CD4-positive, CD25-positive, alpha-beta regulatory T cell (primary cell): ENCODE data around the gene CRCP. TPM values are rescaled to one million over a fixed set of nuclear protein-coding genes. Genes with fewer than 3 reads are reported as not detected.

ENCODE experiments used
- ATAC-seq, 2 donors: fragments of 150-1000 bp; cut with Tn5 transposase; one replicate each; pipeline ENCODE4 v1.10.0; 2021; ENCODE audit warnings: low read depth in 2 of 2, moderate number of reproducible peaks in 2 of 2, moderate library complexity in 1 of 2
- DNase-seq, 3 donors: peaks; one replicate each; pipeline versions ENCODE4 v3.0.0 to v3.0.0-alpha.2; 2012 to 2022; ENCODE audit warnings: mixed read lengths in 1 of 3
- H3K27ac ChIP-seq: one replicate; pipeline ENCODE4 v1.7.0; 2013; ENCODE audit warnings: mild to moderate bottlenecking, low read length; ENCODE audit not compliant: insufficient read depth, poor library complexity, severe bottlenecking
- H3K27me3 ChIP-seq: one replicate; pipeline ENCODE4 v1.7.0; 2013; ENCODE audit warnings: low read length; ENCODE audit not compliant: control insufficient read depth, insufficient read depth
- H3K36me3 ChIP-seq: one replicate; pipeline ENCODE4 v1.7.0; 2013; ENCODE audit warnings: mild to moderate bottlenecking, low read length, moderate library complexity; ENCODE audit not compliant: control insufficient read depth, insufficient read depth
- H3K4me1 ChIP-seq: 2 replicates; pipeline ENCODE4 v1.7.0; 2013; ENCODE audit warnings: mild to moderate bottlenecking, low read length; ENCODE audit not compliant: insufficient read depth, control insufficient read depth, poor library complexity, severe bottlenecking
- H3K4me3 ChIP-seq: one replicate; pipeline ENCODE4 v1.7.0; 2013; ENCODE audit warnings: low read depth, mild to moderate bottlenecking, low read length, moderate library complexity
- H3K9me3 ChIP-seq, 2 experiments: 1 replicate in 1 of 2; 2 replicates in 1 of 2; pipeline ENCODE4 v1.7.0; 2013; ENCODE audit warnings: low read length in 2 of 2, mild to moderate bottlenecking in 1 of 2, moderate library complexity in 1 of 2; ENCODE audit not compliant: control insufficient read depth in 2 of 2
- H3K27ac Mint-ChIP-seq, 3 donors: one replicate each; pipeline ENCODE4 v1.8.0; 2020 to 2022; ENCODE audit warnings: mild to moderate bottlenecking in 3 of 3, mixed read lengths in 3 of 3, moderate library complexity in 2 of 3
- H3K27me3 Mint-ChIP-seq: one replicate; pipeline ENCODE4 v1.8.0; 2022; ENCODE audit warnings: mild to moderate bottlenecking, mixed read lengths
- H3K36me3 Mint-ChIP-seq: one replicate; pipeline ENCODE4 v1.8.0; 2020; ENCODE audit warnings: mixed read lengths
- H3K4me1 Mint-ChIP-seq, 4 donors: one replicate each; pipeline ENCODE4 v1.8.0; 2020 to 2022; ENCODE audit warnings: mixed read lengths in 4 of 4, mild to moderate bottlenecking in 1 of 4
- H3K4me3 Mint-ChIP-seq, 4 donors: one replicate each; pipeline ENCODE4 v1.8.0; 2020 to 2022; ENCODE audit warnings: mild to moderate bottlenecking in 4 of 4, mixed read lengths in 4 of 4, moderate library complexity in 3 of 4
- H3K9me3 Mint-ChIP-seq, 7 donors: one replicate each; pipeline ENCODE4 v1.8.0; 2020 to 2022; ENCODE audit warnings: mixed read lengths in 7 of 7, mild to moderate bottlenecking in 3 of 7, moderate library complexity in 2 of 7
- polyA plus RNA-seq, 4 donors: library from polyadenylated mRNA; unstranded; fragments of 300-500 nt; fragmentation: Illumina TruSeq; gene quantifications; one replicate each; pipeline ENCODE4 v1.2.3, GENCODE V29; 2021
- total RNA-seq: library from RNA; stranded (reverse); gene quantifications from one replicate; pipeline ENCODE4 v1.2.3, GENCODE V29; 2022

CRCP gene
- total and polyA plus RNA-seq, 5 donors from 2014 or later = 19.8 to 33.4 (median 29.0) TPM

- Mint-ChIP-seq H3K27ac (no peak overlapping the region), H3K4me1 (peaks cover 0 to 27% (median 15%) of the 10 kb centered on the region in 4 donors), H3K4me3 (peak overlapping the region; percentile 16 to 85 (median 65)), H3K9me3 (no peaks in the 10 kb centered on the region), H3K36me3 (no peaks in the 10 kb centered on the region), H3K27me3 (no peaks in the 10 kb centered on the region)
- Histone ChIP-seq H3K27ac (no peak overlapping the region), H3K4me3 (no peak overlapping the region), H3K4me1 (peaks cover 10% of the 10 kb centered on the region), H3K36me3 (no peaks in the 10 kb centered on the region), H3K27me3 (no peaks in the 10 kb centered on the region), H3K9me3 (no peaks in the 10 kb centered on the region)
- no peak for DNase-seq
- ATAC-seq = no peak
Measured at GRCh38 chr7:66078067-66078466, 36.6 kb upstream of the CRCP start.

GRCh38 chr7:66082083-66082482, 32.6 kb upstream of the CRCP start:
- Mint-ChIP-seq H3K9me3 (no peaks in the 10 kb centered on the region), H3K27me3 (no peaks in the 10 kb centered on the region), H3K36me3 (peaks cover 4% of the 10 kb centered on the region), H3K4me1 (peaks cover 0 to 9% (median 3%) of the 10 kb centered on the region in 4 donors), H3K27ac (peak overlapping the region in 1 of 3 donors; percentile 61), H3K4me3 (no peak overlapping the region)
- no peaks in the 10 kb centered on the region for H3K9me3 ChIP-seq
- no peak overlapping the region for H3K4me3 ChIP-seq
- H3K27ac ChIP-seq = no peak overlapping the region
- no peaks in the 10 kb centered on the region for H3K36me3 ChIP-seq
- DNase-seq (no peak), ATAC-seq (no peak)
- H3K4me1 ChIP-seq = no peaks in the 10 kb centered on the region
- no peaks in the 10 kb centered on the region for H3K27me3 ChIP-seq

- Histone ChIP-seq H3K9me3 (no peaks in the 10 kb centered on the region), H3K27ac (no peak overlapping the region), H3K4me3 (no peak overlapping the region), H3K4me1 (no peaks in the 10 kb centered on the region), H3K36me3 (no peaks in the 10 kb centered on the region), H3K27me3 (no peaks in the 10 kb centered on the region)
- Mint-ChIP-seq H3K36me3 (peaks cover 4% of the 10 kb centered on the region), H3K4me3 (no peak overlapping the region), H3K4me1 (peaks cover 0 to 3% (median 0%) of the 10 kb centered on the region in 4 donors), H3K9me3 (no peaks in the 10 kb centered on the region), H3K27me3 (no peaks in the 10 kb centered on the region), H3K27ac (no peak overlapping the region)
- DNase-seq (no peak), ATAC-seq (no peak)
Measured at GRCh38 chr7:66082886-66083415, 31.7 kb upstream of the CRCP start.

- H3K9me3 ChIP-seq = no peaks in the 10 kb centered on the region
- DNase-seq = no peak
- H3K4me1 ChIP-seq = no peaks in the 10 kb centered on the region
- Mint-ChIP-seq H3K36me3 (peaks cover 4% of the 10 kb centered on the region), H3K4me1 (peaks cover 0 to 3% (median 0%) of the 10 kb centered on the region in 4 donors), H3K4me3 (no peak overlapping the region), H3K9me3 (no peaks in the 10 kb centered on the region), H3K27ac (no peak overlapping the region), H3K27me3 (no peaks in the 10 kb centered on the region)
- no peaks in the 10 kb centered on the region for H3K27me3 ChIP-seq
- no peaks in the 10 kb centered on the region for H3K36me3 ChIP-seq
- ATAC-seq = no peak
- no peak overlapping the region for H3K4me3 ChIP-seq
- no peak overlapping the region for H3K27ac ChIP-seq
Measured at GRCh38 chr7:66083677-66084076, 31.0 kb upstream of the CRCP start.

GRCh38 chr7:66088861-66089838, 25.5 kb upstream of the CRCP start:
- Histone ChIP-seq H3K4me3 (no peak overlapping the region), H3K9me3 (no peaks in the 10 kb centered on the region), H3K4me1 (no peaks in the 10 kb centered on the region), H3K27ac (no peak overlapping the region), H3K36me3 (no peaks in the 10 kb centered on the region), H3K27me3 (no peaks in the 10 kb centered on the region)
- H3K9me3 Mint-ChIP-seq = no peaks in the 10 kb centered on the region
- no peak overlapping the region for H3K4me3 Mint-ChIP-seq
- no peaks in the 10 kb centered on the region for H3K27me3 Mint-ChIP-seq
- DNase-seq (no peak), ATAC-seq (no peak)
- H3K27ac Mint-ChIP-seq = no peak overlapping the region
- no peaks in the 10 kb centered on the region for H3K4me1 Mint-ChIP-seq
- H3K36me3 Mint-ChIP-seq = no peaks in the 10 kb centered on the region

GRCh38 chr7:66092654-66093053, 22.0 kb upstream of the CRCP start:
- Histone ChIP-seq H3K9me3 (no peaks in the 10 kb centered on the region), H3K27ac (no peak overlapping the region), H3K4me1 (no peaks in the 10 kb centered on the region), H3K27me3 (no peaks in the 10 kb centered on the region), H3K36me3 (no peaks in the 10 kb centered on the region), H3K4me3 (no peak overlapping the region)
- no peak overlapping the region for H3K4me3 Mint-ChIP-seq
- DNase-seq (no peak), ATAC-seq (no peak)
- H3K27ac Mint-ChIP-seq = no peak overlapping the region
- H3K4me1 Mint-ChIP-seq = no peaks in the 10 kb centered on the region
- no peaks in the 10 kb centered on the region for H3K36me3 Mint-ChIP-seq
- H3K9me3 Mint-ChIP-seq = no peaks in the 10 kb centered on the region
- no peaks in the 10 kb centered on the region for H3K27me3 Mint-ChIP-seq

- Histone ChIP-seq H3K4me3 (no peak overlapping the region), H3K9me3 (no peaks in the 10 kb centered on the region), H3K27me3 (no peaks in the 10 kb centered on the region), H3K36me3 (no peaks in the 10 kb centered on the region), H3K27ac (no peak overlapping the region), H3K4me1 (peaks cover 7% of the 10 kb centered on the region)
- Mint-ChIP-seq H3K36me3 (no peaks in the 10 kb centered on the region), H3K27ac (peak overlapping the region in 1 of 3 donors; percentile 42), H3K4me3 (peak overlapping the region in 1 of 4 donors; percentile 52), H3K4me1 (peaks cover 0 to 6% (median 6%) of the 10 kb centered on the region in 4 donors), H3K9me3 (no peaks in the 10 kb centered on the region), H3K27me3 (no peaks in the 10 kb centered on the region)
- DNase-seq (no peak), ATAC-seq (no peak)
Measured at GRCh38 chr7:66095010-66095409, 19.6 kb upstream of the CRCP start.
